CD4-positive, CD25-positive, alpha-beta regulatory T cell (primary cell): ENCODE data around the gene CUL4A. TPM values are rescaled to one million over a fixed set of nuclear protein-coding genes. Genes with fewer than 3 reads are reported as not detected.

Experiments used
- ATAC-seq, 2 donors: fragments of 150-1000 bp; cut with Tn5 transposase; one replicate each; pipeline ENCODE4 v1.10.0; 2021; ENCODE audit warnings: low read depth in 2 of 2, moderate number of reproducible peaks in 2 of 2, moderate library complexity in 1 of 2
- DNase-seq, 3 donors: peaks; one replicate each; pipeline versions ENCODE4 v3.0.0 to v3.0.0-alpha.2; 2012 to 2022; ENCODE audit warnings: mixed read lengths in 1 of 3
- H3K27ac ChIP-seq: one replicate; pipeline ENCODE4 v1.7.0; 2013; ENCODE audit warnings: mild to moderate bottlenecking, low read length; ENCODE audit not compliant: insufficient read depth, poor library complexity, severe bottlenecking
- H3K27me3 ChIP-seq: one replicate; pipeline ENCODE4 v1.7.0; 2013; ENCODE audit warnings: low read length; ENCODE audit not compliant: control insufficient read depth, insufficient read depth
- H3K36me3 ChIP-seq: one replicate; pipeline ENCODE4 v1.7.0; 2013; ENCODE audit warnings: mild to moderate bottlenecking, low read length, moderate library complexity; ENCODE audit not compliant: control insufficient read depth, insufficient read depth
- H3K4me1 ChIP-seq: 2 replicates; pipeline ENCODE4 v1.7.0; 2013; ENCODE audit warnings: mild to moderate bottlenecking, low read length; ENCODE audit not compliant: insufficient read depth, control insufficient read depth, poor library complexity, severe bottlenecking
- H3K4me3 ChIP-seq: one replicate; pipeline ENCODE4 v1.7.0; 2013; ENCODE audit warnings: low read depth, mild to moderate bottlenecking, low read length, moderate library complexity
- H3K9me3 ChIP-seq, 2 experiments: 1 replicate in 1 of 2; 2 replicates in 1 of 2; pipeline ENCODE4 v1.7.0; 2013; ENCODE audit warnings: low read length in 2 of 2, mild to moderate bottlenecking in 1 of 2, moderate library complexity in 1 of 2; ENCODE audit not compliant: control insufficient read depth in 2 of 2
- H3K27ac Mint-ChIP-seq, 3 donors: one replicate each; pipeline ENCODE4 v1.8.0; 2020 to 2022; ENCODE audit warnings: mild to moderate bottlenecking in 3 of 3, mixed read lengths in 3 of 3, moderate library complexity in 2 of 3
- H3K27me3 Mint-ChIP-seq: one replicate; pipeline ENCODE4 v1.8.0; 2022; ENCODE audit warnings: mild to moderate bottlenecking, mixed read lengths
- H3K36me3 Mint-ChIP-seq: one replicate; pipeline ENCODE4 v1.8.0; 2020; ENCODE audit warnings: mixed read lengths
- H3K4me1 Mint-ChIP-seq, 4 donors: one replicate each; pipeline ENCODE4 v1.8.0; 2020 to 2022; ENCODE audit warnings: mixed read lengths in 4 of 4, mild to moderate bottlenecking in 1 of 4
- H3K4me3 Mint-ChIP-seq, 4 donors: one replicate each; pipeline ENCODE4 v1.8.0; 2020 to 2022; ENCODE audit warnings: mild to moderate bottlenecking in 4 of 4, mixed read lengths in 4 of 4, moderate library complexity in 3 of 4
- H3K9me3 Mint-ChIP-seq, 7 donors: one replicate each; pipeline ENCODE4 v1.8.0; 2020 to 2022; ENCODE audit warnings: mixed read lengths in 7 of 7, mild to moderate bottlenecking in 3 of 7, moderate library complexity in 2 of 7
- polyA plus RNA-seq, 4 donors: library from polyadenylated mRNA; unstranded; fragments of 300-500 nt; fragmentation: Illumina TruSeq; gene quantifications; one replicate each; pipeline ENCODE4 v1.2.3, GENCODE V29; 2021
- total RNA-seq: library from RNA; stranded (reverse); gene quantifications from one replicate; pipeline ENCODE4 v1.2.3, GENCODE V29; 2022

Gene CUL4A
- total and polyA plus RNA-seq, 5 donors from 2014 or later, result 46.5 to 76.4 (median 53.1) TPM

DNA sequence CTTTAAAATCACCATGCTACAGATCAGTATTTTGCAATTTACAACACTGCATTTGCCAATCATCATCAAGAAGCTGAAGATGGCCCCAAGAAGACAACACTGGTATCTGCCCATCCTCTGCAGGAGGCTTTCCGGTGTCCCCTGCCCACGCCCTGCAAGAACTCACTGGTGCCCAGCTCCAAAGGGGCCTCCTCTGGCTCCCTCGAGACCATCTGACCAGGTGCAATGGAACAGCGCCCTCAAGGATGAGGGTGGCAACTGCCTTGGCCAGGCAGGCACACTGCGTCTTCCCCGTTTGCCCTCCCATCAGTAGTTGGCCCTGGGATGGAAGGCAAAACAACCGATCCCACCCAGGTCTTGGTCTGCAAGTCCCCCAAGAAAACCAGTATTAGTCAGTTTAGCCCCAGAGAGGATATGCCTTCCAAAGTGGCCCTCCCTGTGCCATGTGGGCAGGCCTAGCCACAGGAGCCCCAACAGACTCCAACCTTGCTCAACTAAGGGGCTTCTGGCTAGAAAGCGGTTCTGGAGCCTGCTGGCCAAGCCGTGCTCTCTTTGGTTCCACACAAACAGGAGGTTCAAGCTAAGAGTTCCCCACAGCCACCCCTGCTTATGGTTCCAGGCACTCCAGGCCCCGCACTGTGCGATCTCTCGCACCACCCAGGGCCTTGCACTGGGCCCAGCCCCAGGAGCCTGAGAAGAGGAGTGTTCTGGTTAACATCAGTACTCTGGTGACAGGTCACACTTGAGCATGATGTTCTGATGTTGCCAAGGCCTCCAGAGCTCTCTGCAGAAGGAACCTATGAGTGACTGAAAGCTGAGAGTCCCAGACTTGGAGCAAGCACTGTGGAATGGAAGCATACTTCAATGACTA, 5.7 kb upstream of the CUL4A start:
- DNase-seq (no peak), ATAC-seq (no peak)
- peaks cover 38 to 68% (median 45%) of the 10 kb centered on the region in 4 donors for H3K4me1 Mint-ChIP-seq
- peaks cover 35% of the 10 kb centered on the region for H3K4me1 ChIP-seq
- no peaks in the 10 kb centered on the region for H3K27me3 ChIP-seq
- H3K9me3 ChIP-seq, result no peaks in the 10 kb centered on the region
- no peaks in the 10 kb centered on the region for H3K27me3 Mint-ChIP-seq
- H3K9me3 Mint-ChIP-seq, result no peaks in the 10 kb centered on the region
- peaks cover 35% of the 10 kb centered on the region for H3K36me3 Mint-ChIP-seq
- H3K27ac ChIP-seq, result no peak overlapping the region
- H3K4me3 ChIP-seq, result no peak overlapping the region
- peaks cover 31% of the 10 kb centered on the region for H3K36me3 ChIP-seq
- H3K27ac Mint-ChIP-seq, result peak overlapping the region in 1 of 3 donors; percentile 56
- no peak overlapping the region for H3K4me3 Mint-ChIP-seq

DNA sequence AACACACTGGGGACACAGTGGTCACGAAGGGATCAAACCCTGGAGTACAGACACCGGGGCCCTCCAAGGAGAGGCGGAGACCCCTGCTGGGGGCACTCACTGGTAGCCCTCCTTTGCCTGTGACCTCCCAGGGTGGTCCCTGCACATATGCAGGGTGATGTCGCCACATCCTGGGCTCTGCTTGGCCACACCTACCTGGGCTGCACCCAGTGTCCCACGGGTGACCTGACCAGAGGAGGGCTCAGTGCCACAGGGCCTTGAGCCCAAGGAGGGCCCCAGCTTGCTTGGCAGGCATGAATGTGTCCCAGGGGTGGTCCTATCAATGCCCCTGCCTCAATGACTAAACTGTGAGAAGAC, 5.1 kb upstream of the CUL4A start:
- no peak overlapping the region for H3K4me3 ChIP-seq
- H3K36me3 ChIP-seq, result peaks cover 24% of the 10 kb centered on the region
- DNase-seq (no peak), ATAC-seq (no peak)
- no peak overlapping the region for H3K27ac ChIP-seq
- H3K27me3 ChIP-seq, result no peaks in the 10 kb centered on the region
- Mint-ChIP-seq H3K4me3 (peak overlapping the region in 2 of 4 donors; percentile 15 to 53), H3K9me3 (no peaks in the 10 kb centered on the region), H3K27ac (no peak overlapping the region), H3K36me3 (peaks cover 31% of the 10 kb centered on the region), H3K4me1 (peaks cover 38 to 65% (median 45%) of the 10 kb centered on the region in 4 donors), H3K27me3 (no peaks in the 10 kb centered on the region)
- H3K9me3 ChIP-seq, result no peaks in the 10 kb centered on the region
- peaks cover 35% of the 10 kb centered on the region for H3K4me1 ChIP-seq

DNA sequence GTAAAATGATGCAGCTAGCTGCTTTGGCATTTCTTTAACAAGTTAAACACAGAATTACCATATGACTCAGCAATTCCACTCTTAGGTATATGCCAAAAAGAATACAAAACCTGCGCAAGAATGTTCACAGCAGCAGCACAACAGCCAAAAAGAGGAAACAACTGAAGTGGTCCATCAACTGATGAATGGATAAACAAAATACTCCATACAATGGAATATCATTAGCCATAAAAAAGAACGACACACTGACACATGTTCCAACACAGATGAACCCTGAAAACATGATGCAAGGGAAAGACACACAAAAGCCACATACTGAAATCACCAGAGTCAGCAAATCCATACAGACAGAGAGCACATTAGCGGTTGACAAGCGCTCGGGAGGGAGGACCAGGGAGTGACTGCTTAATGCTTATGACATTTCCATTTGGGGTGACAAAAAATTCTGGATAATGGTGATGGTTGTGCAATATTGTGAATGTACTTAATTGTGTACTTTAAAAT, 3.9 kb upstream of the CUL4A start:
- peaks cover 38 to 60% (median 44%) of the 10 kb centered on the region in 4 donors for H3K4me1 Mint-ChIP-seq
- no peak overlapping the region for H3K4me3 ChIP-seq
- H3K9me3 Mint-ChIP-seq, result no peaks in the 10 kb centered on the region
- ATAC-seq, result no peak
- DNase-seq, result no peak
- H3K27ac Mint-ChIP-seq, result peak overlapping the region in 2 of 3 donors; percentile 9 to 65
- H3K27me3 ChIP-seq, result no peaks in the 10 kb centered on the region
- peaks cover 45% of the 10 kb centered on the region for H3K4me1 ChIP-seq
- H3K36me3 Mint-ChIP-seq, result peaks cover 22% of the 10 kb centered on the region
- no peaks in the 10 kb centered on the region for H3K9me3 ChIP-seq
- H3K4me3 Mint-ChIP-seq, result peak overlapping the region; percentile 36 to 97 (median 76)
- H3K27me3 Mint-ChIP-seq, result no peaks in the 10 kb centered on the region
- peaks cover 15% of the 10 kb centered on the region for H3K36me3 ChIP-seq
- no peak overlapping the region for H3K27ac ChIP-seq

DNA sequence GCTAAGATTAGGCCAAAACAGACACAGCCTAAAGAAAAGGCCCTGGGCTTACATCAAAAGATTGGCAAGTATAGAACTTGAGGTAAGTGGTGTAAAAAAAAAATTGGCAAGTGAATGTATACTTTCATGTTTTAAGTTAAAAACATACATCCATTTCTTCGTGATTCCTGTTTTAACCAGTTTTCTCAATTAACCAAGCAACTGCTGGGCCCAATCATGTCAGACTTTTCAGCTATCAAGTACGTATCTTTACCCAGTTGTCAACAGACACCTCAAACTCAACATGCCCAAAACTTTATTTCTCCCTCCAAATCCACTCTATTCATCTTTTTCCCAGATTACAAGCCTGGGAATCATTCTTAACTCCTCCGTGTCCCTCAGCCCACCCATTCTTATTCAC, 2.0 kb upstream of the CUL4A start:
- H3K27me3 Mint-ChIP-seq, result no peaks in the 10 kb centered on the region
- Histone ChIP-seq H3K27ac (peak overlapping the region; percentile 96), H3K27me3 (no peaks in the 10 kb centered on the region), H3K36me3 (peaks cover 12% of the 10 kb centered on the region), H3K9me3 (no peaks in the 10 kb centered on the region), H3K4me1 (peaks cover 61% of the 10 kb centered on the region), H3K4me3 (peak overlapping the region; percentile 91)
- H3K36me3 Mint-ChIP-seq, result peaks cover 23% of the 10 kb centered on the region
- H3K4me1 Mint-ChIP-seq, result peaks cover 39 to 70% (median 51%) of the 10 kb centered on the region in 4 donors
- H3K4me3 Mint-ChIP-seq, result peak overlapping the region; percentile 86 to 97 (median 92)
- peak overlapping the region; percentile 87 to 95 (median 94) for H3K27ac Mint-ChIP-seq
- DNase-seq, result peak in 1 of 3 donors; percentile 15
- no peak for ATAC-seq
- H3K9me3 Mint-ChIP-seq, result no peaks in the 10 kb centered on the region

DNA sequence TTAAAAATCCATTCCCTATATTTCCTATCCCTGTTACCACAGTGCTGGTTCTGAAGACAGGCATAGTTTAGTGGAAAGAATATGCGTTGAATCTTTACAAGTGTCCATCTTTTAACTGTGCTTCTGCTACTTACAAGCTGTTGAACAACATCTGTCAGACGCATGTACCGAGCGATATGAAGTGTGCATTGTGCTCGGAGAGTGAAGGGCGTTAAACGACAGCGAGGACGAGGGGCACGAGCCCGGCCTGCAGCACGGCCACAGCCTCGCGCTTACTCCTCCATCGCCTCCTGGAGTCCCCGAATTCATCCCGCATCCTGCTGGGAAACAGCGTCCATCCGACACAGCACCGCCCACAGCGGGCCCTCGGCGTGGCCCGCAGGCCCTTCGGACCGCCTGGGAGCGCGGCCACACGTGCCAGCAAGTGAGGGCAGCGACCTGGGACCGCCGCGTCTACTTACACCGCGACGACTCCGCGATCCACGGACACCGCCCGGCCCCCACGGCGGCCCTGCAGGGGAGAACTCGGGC, 1.5 kb upstream of the CUL4A start:
- Histone ChIP-seq H3K4me1 (peaks cover 64% of the 10 kb centered on the region), H3K9me3 (no peaks in the 10 kb centered on the region), H3K4me3 (peak overlapping the region; percentile 91), H3K36me3 (peaks cover 13% of the 10 kb centered on the region), H3K27ac (peak overlapping the region; percentile 96), H3K27me3 (no peaks in the 10 kb centered on the region)
- H3K27ac Mint-ChIP-seq, result peak overlapping the region; percentile 87 to 95 (median 94)
- H3K4me3 Mint-ChIP-seq, result peak overlapping the region; percentile 86 to 97 (median 92)
- ATAC-seq, result peak; percentile 1 to 3
- H3K4me1 Mint-ChIP-seq, result peaks cover 35 to 71% (median 47%) of the 10 kb centered on the region in 4 donors
- DNase-seq, result peak in 1 of 3 donors; percentile 52
- peaks cover 23% of the 10 kb centered on the region for H3K36me3 Mint-ChIP-seq
- no peaks in the 10 kb centered on the region for H3K27me3 Mint-ChIP-seq
- H3K9me3 Mint-ChIP-seq, result no peaks in the 10 kb centered on the region

DNA sequence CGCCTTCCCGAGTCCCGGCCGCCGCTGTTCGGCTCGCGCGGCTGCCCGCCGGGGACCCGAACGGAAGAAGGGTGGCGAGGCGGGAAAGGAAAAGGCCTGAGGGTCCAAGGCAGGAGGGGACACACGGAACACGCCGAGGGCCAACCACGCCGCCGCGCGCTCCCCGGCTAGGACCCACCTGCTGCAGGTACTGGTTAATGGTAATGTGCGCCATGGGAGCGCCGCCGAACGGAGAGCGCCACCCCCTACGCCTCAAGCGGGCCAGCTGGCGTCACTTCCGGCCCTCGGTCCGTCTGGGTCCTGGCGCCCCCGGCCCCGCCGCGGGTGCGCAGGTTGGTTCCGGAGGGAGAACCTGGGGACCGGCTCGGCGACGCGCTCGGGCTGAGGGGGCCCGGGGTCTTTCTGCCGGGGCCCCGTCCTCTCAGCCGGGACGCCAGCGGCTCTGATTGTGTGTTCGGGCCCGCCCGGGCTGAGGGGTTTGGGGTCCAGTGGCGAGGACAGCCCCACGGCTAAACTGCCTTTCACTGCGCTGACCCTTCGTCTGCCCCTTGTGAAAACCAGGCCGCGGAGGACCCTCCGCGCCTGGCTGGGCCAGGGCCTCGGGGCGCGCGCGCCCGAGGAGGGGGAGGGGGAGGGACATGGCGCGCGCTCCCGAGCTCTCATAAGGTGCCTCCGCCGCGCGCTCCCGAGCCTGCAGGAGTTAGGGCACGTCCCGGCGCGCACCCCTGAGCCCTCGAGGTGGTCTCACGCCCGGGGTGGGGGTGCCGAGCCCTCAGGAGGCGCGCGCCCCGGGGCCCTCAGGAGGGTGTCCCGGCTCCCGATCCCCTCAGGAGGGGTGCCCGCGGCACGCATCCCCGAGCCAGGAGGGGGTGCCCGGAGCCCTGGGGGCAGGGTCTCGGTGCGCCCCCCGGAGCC, 735 bp upstream of the CUL4A start, which contains the start of gene PCID2:
TSS of gene PCID2 (minus strand) at position 249 of the 915 bp plus-strand sequence. CDS start at position 214, 35 bp downstream.
- no peaks in the 10 kb centered on the region for H3K27me3 Mint-ChIP-seq
- H3K4me1 Mint-ChIP-seq, result peaks cover 39 to 65% (median 47%) of the 10 kb centered on the region in 4 donors
- Histone ChIP-seq H3K9me3 (no peaks in the 10 kb centered on the region), H3K36me3 (peaks cover 14% of the 10 kb centered on the region), H3K4me3 (peak within 1 kb of the TSS; percentile 91), H3K27ac (peak within 1 kb of the TSS; percentile 96), H3K27me3 (no peaks in the 10 kb centered on the region), H3K4me1 (peaks cover 71% of the 10 kb centered on the region)
- H3K4me3 Mint-ChIP-seq, result peak within 1 kb of the TSS; percentile 86 to 97 (median 92)
- H3K9me3 Mint-ChIP-seq, result no peaks in the 10 kb centered on the region
- ATAC-seq (peak; percentile 76 to 81), DNase-seq (peak; percentile 87 to 95 (median 92))
- peaks cover 23% of the 10 kb centered on the region for H3K36me3 Mint-ChIP-seq
- peak within 1 kb of the TSS; percentile 87 to 95 (median 94) for H3K27ac Mint-ChIP-seq
